KMS-11 (cell line): Measurements from ENCODE around the gene PRDM13.

Source experiments
- H2AFZ ChIP-seq: fragments of 200-600 bp; sonication (generic); 2 replicates; pipeline ENCODE4 v1.6.1; 2016; ENCODE audit warnings: antibody characterized with exemption, mixed run types, low read depth
- H3K27ac ChIP-seq: fragments of 200-600 bp; sonication (generic); 2 replicates; pipeline ENCODE4 v1.6.1; 2016; ENCODE audit warnings: mild to moderate bottlenecking, mixed run types
- H3K27me3 ChIP-seq: fragments of 200-600 bp; sonication (generic); 2 replicates; pipeline ENCODE4 v1.6.1; 2017; ENCODE audit warnings: mild to moderate bottlenecking, low read depth, mixed run types, moderate library complexity; ENCODE audit not compliant: insufficient read depth
- H3K36me3 ChIP-seq: fragments of 200-600 bp; sonication (generic); 2 replicates; pipeline ENCODE4 v1.6.1; 2017; ENCODE audit warnings: mild to moderate bottlenecking, mixed run types; ENCODE audit not compliant: insufficient read depth
- H3K4me1 ChIP-seq: fragments of 200-600 bp; sonication (generic); 2 replicates; pipeline ENCODE4 v1.6.1; 2016; ENCODE audit warnings: mild to moderate bottlenecking, low read depth, mixed run types; ENCODE audit not compliant: poor library complexity, severe bottlenecking
- H3K4me2 ChIP-seq: fragments of 200-600 bp; sonication (generic); 2 replicates; pipeline ENCODE4 v1.7.0; 2016; ENCODE audit warnings: mild to moderate bottlenecking, mixed run types
- H3K4me3 ChIP-seq: fragments of 200-600 bp; sonication (generic); IDR thresholded peaks from 2 replicates; pipeline ENCODE4 v1.6.1; 2017; ENCODE audit warnings: low read depth, low read length, mixed read lengths; ENCODE audit not compliant: insufficient read depth
- H3K79me2 ChIP-seq: fragments of 200-600 bp; sonication (generic); 2 replicates; pipeline ENCODE4 v1.6.1; 2016; ENCODE audit warnings: low read depth, mixed run types; ENCODE audit not compliant: insufficient read depth
- H3K9ac ChIP-seq: fragments of 200-600 bp; sonication (generic); 2 replicates; pipeline ENCODE4 v1.6.1; 2016; ENCODE audit warnings: mild to moderate bottlenecking, mixed run types
- H4K20me1 ChIP-seq: fragments of 200-600 bp; sonication (generic); 2 replicates; pipeline ENCODE4 v1.6.1; 2016; ENCODE audit warnings: mild to moderate bottlenecking, mixed run types; ENCODE audit not compliant: insufficient read depth
- TF ChIP-seq, protein P1 (sequence below): fragments of 200-600 bp; sonication (generic); conservative IDR thresholded peaks from 2 replicates; pipeline ENCODE4 v1.6.1; 2017; ENCODE audit warnings: low read depth, mild to moderate bottlenecking, antibody characterized with exemption, low read length, moderate library complexity, mixed read lengths

Gene PRDM13

DNA sequence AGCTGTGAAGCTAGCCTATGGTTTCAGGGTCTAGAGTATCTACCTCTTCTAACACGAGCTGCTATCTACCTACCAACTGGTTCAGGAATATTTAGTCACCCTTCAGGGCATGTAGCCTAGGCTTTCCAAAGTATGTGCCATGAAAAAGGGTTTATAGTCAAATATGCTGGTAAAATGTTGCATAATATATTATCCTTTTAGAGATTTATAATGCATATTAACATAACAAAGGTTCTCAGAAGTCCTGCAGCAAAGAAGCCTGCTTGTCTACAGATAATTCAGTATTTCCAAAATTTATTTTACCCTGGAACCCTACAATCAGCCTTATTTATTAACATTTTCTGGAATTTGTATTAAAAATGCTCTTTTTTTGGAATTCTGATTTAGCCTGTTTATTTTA is 56.0 kb downstream of the PRDM13 start:
- H4K20me1 ChIP-seq = no peaks in the 10 kb centered on the region

More for the DNA sequence above, 56.0 kb downstream of the PRDM13 start:
- Histone ChIP-seq H3K36me3 (no peaks in the 10 kb centered on the region), H3K27ac (no peak overlapping the region), H3K9ac (no peak overlapping the region), H2AFZ (no peak overlapping the region), H3K4me1 (no peaks in the 10 kb centered on the region), H3K79me2 (no peaks in the 10 kb centered on the region), H3K27me3 (no peaks in the 10 kb centered on the region), H3K4me3 (no peak overlapping the region), H3K4me2 (no peak overlapping the region)
- TF ChIP-seq, protein P1, sequence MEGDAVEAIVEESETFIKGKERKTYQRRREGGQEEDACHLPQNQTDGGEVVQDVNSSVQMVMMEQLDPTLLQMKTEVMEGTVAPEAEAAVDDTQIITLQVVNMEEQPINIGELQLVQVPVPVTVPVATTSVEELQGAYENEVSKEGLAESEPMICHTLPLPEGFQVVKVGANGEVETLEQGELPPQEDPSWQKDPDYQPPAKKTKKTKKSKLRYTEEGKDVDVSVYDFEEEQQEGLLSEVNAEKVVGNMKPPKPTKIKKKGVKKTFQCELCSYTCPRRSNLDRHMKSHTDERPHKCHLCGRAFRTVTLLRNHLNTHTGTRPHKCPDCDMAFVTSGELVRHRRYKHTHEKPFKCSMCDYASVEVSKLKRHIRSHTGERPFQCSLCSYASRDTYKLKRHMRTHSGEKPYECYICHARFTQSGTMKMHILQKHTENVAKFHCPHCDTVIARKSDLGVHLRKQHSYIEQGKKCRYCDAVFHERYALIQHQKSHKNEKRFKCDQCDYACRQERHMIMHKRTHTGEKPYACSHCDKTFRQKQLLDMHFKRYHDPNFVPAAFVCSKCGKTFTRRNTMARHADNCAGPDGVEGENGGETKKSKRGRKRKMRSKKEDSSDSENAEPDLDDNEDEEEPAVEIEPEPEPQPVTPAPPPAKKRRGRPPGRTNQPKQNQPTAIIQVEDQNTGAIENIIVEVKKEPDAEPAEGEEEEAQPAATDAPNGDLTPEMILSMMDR = no peak
